Measurements from ENCODE around the gene PRR18.

Gene PRR18

DNA sequence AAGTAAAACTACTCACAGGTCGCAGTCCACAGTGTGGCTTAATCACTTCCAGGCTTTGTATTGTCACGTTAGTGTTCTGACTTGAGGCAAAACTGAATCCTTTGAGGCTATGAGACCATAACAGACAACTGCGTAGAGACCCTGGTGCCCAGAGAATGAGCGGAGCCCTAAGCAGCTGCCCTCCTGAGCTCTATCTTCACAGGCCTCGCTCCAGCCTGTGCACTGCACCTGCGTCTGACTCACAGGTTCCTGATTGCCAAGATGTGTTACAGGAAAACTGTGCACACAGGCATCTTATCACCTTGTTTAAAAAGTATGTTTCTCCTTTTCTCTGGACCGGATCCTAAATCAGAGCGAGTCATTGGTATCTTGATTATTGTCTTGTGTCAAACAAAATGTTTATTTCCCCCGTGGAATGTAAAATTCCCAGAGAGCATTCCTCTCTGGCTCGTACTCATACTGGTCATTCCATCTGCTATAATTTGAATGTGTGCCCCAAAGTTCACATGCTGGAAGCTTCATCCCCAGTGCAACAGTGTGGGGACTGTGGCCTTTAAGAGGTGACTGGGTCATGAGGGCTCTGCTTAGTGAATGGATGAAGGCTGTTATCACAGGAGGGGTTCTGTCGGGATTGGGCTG, 25.7 kb downstream of the PRR18 start:
- intact Hi-C loops (cut with micrococcal nuclease) = no loop called here
- Mint-ChIP-seq H3K9me3 (no peaks in the 10 kb centered on the region), H3K27ac (no peak overlapping the region), H3K27me3 (peaks cover 28% of the 10 kb centered on the region), H3K36me3 (ENCODE audit: low read depth) (no peaks in the 10 kb centered on the region), H3K4me3 (no peak overlapping the region), H3K4me1 (ENCODE audit: low read depth) (no peaks in the 10 kb centered on the region)

DNA sequence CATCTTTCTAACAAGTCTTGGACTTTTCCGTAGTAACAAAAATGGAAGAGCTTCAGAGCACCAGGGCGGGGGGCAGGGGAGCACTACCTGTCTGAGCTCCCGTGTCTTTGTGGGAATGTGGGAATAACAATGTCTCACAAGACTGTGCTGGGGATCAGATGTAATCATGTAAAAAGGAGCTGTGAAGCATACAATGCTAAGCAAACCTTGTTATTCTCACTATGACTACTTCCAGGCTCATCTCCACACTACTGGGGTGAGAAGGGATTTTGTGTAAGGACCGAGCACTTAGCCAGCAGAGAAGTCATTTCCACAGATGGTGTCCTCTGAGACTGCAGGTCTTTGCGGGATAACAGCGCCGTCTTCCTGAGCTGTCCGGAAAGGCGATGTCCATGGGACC, 27.1 kb downstream of the PRR18 start:
- intact Hi-C loops (cut with micrococcal nuclease) = no loop called here
- Mint-ChIP-seq H3K4me1 (ENCODE audit: low read depth) (no peaks in the 10 kb centered on the region), H3K36me3 (ENCODE audit: low read depth) (no peaks in the 10 kb centered on the region), H3K27ac (no peak overlapping the region), H3K9me3 (no peaks in the 10 kb centered on the region), H3K27me3 (peaks cover 26% of the 10 kb centered on the region), H3K4me3 (no peak overlapping the region)

DNA sequence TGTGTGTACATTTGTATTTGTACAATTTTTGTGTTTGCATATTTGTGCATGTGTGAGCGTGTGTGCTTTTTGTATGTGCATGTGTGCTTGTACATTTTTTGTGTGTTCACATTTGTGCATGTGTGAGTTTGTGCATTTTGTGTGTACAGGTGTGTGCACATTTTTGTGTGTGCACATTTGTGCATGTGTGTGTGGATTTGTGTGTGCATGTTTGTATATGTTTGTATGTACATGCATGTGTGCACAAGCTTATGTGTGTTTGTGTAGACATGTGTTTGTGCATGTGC, 28.9 kb downstream of the PRR18 start:
- intact Hi-C loops (cut with micrococcal nuclease) = no loop called here
- peaks cover 20% of the 10 kb centered on the region for H3K27me3 Mint-ChIP-seq
- no peak overlapping the region for H3K27ac Mint-ChIP-seq
- no peaks in the 10 kb centered on the region for H3K9me3 Mint-ChIP-seq
- H3K4me1 Mint-ChIP-seq (ENCODE audit: low read depth) = peaks cover 5% of the 10 kb centered on the region
- no peaks in the 10 kb centered on the region for H3K36me3 Mint-ChIP-seq (ENCODE audit: low read depth)
- H3K4me3 Mint-ChIP-seq = no peak overlapping the region

DNA sequence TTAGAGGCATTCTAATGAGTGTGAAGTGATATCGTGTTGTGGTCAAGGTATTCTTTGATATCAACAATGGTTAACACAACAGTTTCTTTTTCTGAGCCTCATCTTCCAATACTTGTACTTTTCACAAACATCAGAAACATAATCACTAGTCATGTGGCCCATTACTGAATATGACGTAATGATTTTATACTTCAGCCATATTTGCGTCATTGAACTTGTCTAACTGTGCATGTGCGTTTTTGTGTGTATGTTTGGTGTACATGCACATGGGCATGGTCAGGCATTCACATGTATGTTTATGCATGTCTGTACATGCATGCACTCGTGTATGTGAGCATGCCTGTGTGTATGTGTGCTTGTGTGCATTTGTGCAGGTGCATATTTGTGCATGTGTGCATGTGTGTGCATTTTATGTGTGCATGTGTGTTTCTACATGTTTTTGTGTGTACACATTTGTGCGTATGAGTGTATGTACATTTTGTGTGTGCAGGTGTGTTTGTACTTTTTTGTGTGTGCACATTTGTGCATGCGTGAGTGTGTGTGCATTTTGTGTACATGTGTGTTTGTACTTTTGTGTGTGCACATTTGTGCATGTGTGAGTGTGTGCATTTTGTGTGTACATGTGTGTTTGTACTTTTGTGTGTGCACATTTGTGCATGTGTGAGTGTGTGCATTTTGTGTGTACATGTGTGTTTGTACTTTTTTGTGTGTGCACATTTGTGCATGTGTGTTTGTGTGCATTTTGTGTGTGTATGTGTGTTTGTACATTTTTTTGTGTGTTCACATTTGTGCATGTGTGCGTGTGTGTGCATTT, 29.4 kb downstream of the PRR18 start:
- H3K4me3 Mint-ChIP-seq = no peak overlapping the region
- H3K4me1 Mint-ChIP-seq (ENCODE audit: low read depth) = peaks cover 5% of the 10 kb centered on the region
- H3K27ac Mint-ChIP-seq = no peak overlapping the region
- intact Hi-C loops (cut with micrococcal nuclease) = no loop called here
- H3K36me3 Mint-ChIP-seq (ENCODE audit: low read depth) = no peaks in the 10 kb centered on the region
- H3K9me3 Mint-ChIP-seq = no peaks in the 10 kb centered on the region
- H3K27me3 Mint-ChIP-seq = peaks cover 16% of the 10 kb centered on the region

DNA sequence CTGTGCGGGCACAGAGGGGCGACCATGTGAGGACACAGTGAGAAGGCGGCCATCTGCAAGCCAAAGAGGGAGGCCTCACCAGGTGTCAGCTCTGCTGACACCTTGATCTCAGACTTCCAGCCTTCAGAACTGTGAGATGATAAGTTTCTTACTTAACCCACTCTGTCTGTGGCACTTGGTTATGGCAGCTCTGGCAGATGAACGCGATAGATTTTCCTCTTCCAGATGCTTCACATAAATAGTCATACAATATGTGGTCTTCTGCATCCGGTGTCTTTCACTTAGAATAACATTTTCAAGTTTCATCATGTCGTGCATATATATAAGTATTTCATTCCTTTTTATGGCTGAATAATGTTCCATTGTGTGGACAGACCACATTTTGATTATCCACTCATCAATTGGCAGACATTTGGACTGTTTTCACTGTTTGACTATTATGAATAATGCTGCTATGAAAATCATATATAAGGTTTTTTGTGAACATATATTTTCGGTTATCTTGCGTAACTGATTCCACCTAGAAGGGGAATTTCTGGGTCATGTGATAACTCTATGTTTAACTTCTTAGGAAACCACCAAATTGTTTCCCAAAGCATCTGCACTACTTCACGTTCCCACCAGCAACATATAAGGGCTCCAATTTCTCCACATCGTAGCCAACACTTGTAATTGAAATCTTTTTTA, 30.2 kb downstream of the PRR18 start:
- Mint-ChIP-seq H3K4me3 (no peak overlapping the region), H3K27ac (no peak overlapping the region), H3K9me3 (no peaks in the 10 kb centered on the region), H3K4me1 (ENCODE audit: low read depth) (peaks cover 5% of the 10 kb centered on the region), H3K36me3 (ENCODE audit: low read depth) (no peaks in the 10 kb centered on the region), H3K27me3 (peaks cover 13% of the 10 kb centered on the region)
- intact Hi-C loops (cut with micrococcal nuclease) = no loop called here

DNA sequence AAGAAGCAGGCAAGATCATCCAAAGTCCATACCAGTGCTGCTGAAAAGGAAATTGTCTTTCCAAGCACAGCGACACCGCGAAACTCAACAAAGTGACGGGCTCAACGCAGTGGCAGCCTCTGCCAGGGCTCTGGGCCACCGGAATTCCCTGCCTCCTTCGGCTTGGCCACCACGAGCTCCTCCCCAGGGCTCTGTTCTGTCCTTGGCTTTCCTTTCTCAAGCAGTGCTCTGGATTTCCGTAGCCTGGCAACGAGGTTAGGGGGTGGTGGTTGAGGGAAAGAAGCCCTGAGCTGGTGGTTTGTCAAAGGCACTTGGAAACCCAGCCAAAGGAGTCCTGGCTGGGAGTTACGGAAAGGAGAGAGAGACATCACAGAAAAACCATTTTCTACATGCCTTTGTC, 31.2 kb downstream of the PRR18 start:
- Mint-ChIP-seq H3K4me3 (no peak overlapping the region), H3K36me3 (ENCODE audit: low read depth) (no peaks in the 10 kb centered on the region), H3K27ac (no peak overlapping the region), H3K4me1 (ENCODE audit: low read depth) (peaks cover 5% of the 10 kb centered on the region), H3K9me3 (no peaks in the 10 kb centered on the region), H3K27me3 (peaks cover 8% of the 10 kb centered on the region)
- intact Hi-C loops (cut with micrococcal nuclease) = no loop called here

DNA sequence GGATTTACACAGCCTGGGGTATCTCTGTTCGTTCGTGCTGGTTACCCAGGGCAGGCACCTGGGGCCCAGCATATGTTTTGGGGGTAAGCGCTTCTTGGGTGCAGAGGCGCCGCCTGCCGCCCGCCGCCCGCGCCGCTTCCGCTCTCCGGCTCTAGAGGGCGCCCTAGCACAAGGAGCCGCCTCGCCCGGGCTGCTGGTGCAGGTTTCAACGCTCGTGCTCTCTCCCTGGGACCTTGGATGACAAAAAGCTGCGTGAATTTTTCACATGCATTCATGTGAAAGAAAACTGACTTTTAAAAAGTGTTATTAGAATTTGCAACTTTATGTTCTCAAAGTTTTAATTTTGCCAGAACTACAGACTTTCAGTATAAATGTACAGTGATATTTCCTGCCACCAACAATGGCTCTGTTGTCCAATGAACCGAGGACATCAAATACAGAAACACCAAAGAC, 32.5 kb downstream of the PRR18 start:
- H3K4me3 Mint-ChIP-seq = no peak overlapping the region
- H3K27me3 Mint-ChIP-seq = peaks cover 5% of the 10 kb centered on the region
- intact Hi-C loops (cut with micrococcal nuclease) = loop anchor here (1.0 to 2.0 kb wide), 2 partner anchors 119 to 125 kb away; no protein-coding TSS in a partner anchor
- peak overlapping the region; percentile 71 for H3K27ac Mint-ChIP-seq
- peaks cover 5% of the 10 kb centered on the region for H3K4me1 Mint-ChIP-seq (ENCODE audit: low read depth)
- H3K36me3 Mint-ChIP-seq (ENCODE audit: low read depth) = no peaks in the 10 kb centered on the region
- H3K9me3 Mint-ChIP-seq = no peaks in the 10 kb centered on the region

DNA sequence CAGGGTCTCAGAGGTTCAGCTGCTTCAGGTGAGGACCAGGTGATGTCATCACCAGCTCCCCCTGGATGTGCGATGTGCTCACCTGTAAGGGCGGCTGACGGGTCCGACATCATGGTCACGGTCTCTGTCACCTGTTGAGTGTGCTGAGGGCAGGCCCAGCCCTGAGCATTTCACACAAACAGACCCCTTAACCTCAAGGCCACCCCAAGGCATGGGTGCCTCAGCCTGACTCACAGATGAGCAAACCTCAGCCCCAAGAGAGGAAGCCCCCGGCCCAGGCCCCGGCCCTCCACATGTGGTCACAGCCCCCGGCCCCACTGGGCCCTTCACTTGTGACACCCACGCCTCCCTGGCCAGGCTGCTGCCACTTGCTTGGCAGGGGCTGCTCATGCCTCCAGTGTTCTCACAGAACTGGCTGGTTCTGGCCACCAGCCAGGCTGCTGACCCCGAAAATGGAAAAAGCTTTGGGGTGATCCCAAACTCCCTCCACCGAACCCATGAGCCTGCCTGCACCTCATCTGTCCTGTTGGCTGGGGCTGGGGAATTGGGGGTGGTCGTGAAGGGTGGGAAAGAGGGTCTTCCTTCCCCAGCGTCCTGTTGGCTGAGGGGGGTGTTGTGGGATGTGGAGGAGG, 33.3 kb downstream of the PRR18 start:
- H3K36me3 Mint-ChIP-seq (ENCODE audit: low read depth) = no peaks in the 10 kb centered on the region
- no peaks in the 10 kb centered on the region for H3K9me3 Mint-ChIP-seq
- peak overlapping the region; percentile 71 for H3K27ac Mint-ChIP-seq
- H3K4me3 Mint-ChIP-seq = no peak overlapping the region
- peaks cover 5% of the 10 kb centered on the region for H3K4me1 Mint-ChIP-seq (ENCODE audit: low read depth)
- intact Hi-C loops (cut with micrococcal nuclease) = loop anchor here (1.0 to 2.0 kb wide), 2 partner anchors 118 to 125 kb away; no protein-coding TSS in a partner anchor
- peaks cover 2% of the 10 kb centered on the region for H3K27me3 Mint-ChIP-seq

DNA sequence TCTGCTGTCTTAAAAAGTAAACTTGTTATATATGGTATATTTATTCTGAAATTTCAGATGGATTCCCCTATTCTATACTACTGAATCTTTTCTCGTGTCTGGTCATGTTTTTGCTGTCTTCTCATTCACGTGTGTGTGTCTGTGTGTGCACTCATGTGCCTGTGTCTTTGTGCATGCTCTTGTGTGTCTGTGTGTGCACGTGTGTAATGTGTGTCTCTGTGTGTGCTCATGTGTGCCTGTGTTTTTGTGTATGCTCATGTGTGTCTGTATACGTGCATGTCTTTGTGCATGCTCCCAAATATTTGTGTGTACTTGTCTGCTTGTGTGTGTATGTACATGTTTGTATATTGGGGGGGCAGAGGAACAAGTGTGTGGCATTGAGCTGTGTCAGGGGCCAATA, 34.0 kb downstream of the PRR18 start:
- H3K9me3 Mint-ChIP-seq = no peaks in the 10 kb centered on the region
- H3K4me3 Mint-ChIP-seq = no peak overlapping the region
- no peak overlapping the region for H3K27ac Mint-ChIP-seq
- intact Hi-C loops (cut with micrococcal nuclease) = loop anchor here (2.0 kb wide), 1 partner anchor 117 kb away; no protein-coding TSS in a partner anchor
- H3K27me3 Mint-ChIP-seq = peaks cover 4% of the 10 kb centered on the region
- peaks cover 8% of the 10 kb centered on the region for H3K4me1 Mint-ChIP-seq (ENCODE audit: low read depth)
- H3K36me3 Mint-ChIP-seq (ENCODE audit: low read depth) = no peaks in the 10 kb centered on the region

DNA sequence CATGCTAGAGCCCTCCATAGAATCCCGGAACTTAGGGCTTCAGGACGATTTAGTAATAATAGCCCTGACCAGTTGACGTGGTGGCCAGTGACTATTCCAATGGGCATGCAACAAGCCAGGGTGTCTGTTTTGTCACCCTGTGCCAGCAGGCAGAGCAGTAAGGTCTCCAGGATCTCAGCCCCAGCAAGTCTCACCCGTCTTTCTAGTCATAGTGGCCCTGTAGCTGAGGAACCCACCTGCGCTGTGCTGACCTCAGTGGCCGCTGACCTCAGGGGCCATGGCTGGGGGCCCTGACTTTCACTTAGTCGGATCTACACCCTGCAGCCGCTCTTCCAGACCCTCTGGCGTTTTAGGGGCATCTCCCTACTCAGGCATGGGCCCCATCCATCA, 36.8 kb downstream of the PRR18 start:
- no peaks in the 10 kb centered on the region for H3K9me3 Mint-ChIP-seq
- H3K27me3 Mint-ChIP-seq = peaks cover 6% of the 10 kb centered on the region
- H3K4me1 Mint-ChIP-seq (ENCODE audit: low read depth) = peaks cover 17% of the 10 kb centered on the region
- H3K4me3 Mint-ChIP-seq = no peak overlapping the region
- H3K27ac Mint-ChIP-seq = no peak overlapping the region
- no peaks in the 10 kb centered on the region for H3K36me3 Mint-ChIP-seq (ENCODE audit: low read depth)
- intact Hi-C loops (cut with micrococcal nuclease) = no loop called here

DNA sequence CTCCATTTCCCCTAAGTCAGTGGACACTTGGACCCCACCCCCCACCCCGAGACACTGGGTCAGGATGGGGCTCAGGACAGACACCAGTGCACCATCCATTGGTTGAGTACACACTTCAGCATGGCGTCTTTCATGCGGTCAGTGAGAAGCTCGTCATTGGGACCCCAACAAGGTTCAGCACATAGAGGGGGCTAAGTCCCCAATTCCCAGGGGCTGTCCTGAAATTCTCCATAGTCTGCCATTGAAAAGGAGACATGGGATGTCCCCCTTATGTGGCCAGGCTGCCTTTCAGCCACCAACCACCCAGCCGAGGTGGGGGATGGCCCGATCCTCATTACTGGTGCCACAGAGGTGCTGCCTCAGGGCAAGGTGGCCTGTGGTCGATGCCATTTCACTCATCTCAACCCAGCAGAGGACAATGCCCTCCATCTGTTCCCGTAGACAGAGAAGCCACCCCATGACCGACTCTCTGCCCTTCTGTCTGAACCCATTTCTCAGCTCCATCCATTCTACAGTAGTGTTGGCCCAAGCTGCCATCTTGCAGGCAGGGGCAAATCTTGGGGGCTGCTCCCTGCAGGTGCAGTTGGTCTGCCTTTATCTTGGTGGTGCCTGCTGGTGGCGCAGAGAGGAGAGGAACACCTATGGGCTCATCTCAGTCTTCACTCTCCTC, 37.4 kb downstream of the PRR18 start:
- Mint-ChIP-seq H3K36me3 (ENCODE audit: low read depth) (no peaks in the 10 kb centered on the region), H3K27me3 (peaks cover 6% of the 10 kb centered on the region), H3K27ac (no peak overlapping the region), H3K9me3 (no peaks in the 10 kb centered on the region), H3K4me1 (ENCODE audit: low read depth) (peaks cover 17% of the 10 kb centered on the region), H3K4me3 (no peak overlapping the region)
- intact Hi-C loops (cut with micrococcal nuclease) = no loop called here

DNA sequence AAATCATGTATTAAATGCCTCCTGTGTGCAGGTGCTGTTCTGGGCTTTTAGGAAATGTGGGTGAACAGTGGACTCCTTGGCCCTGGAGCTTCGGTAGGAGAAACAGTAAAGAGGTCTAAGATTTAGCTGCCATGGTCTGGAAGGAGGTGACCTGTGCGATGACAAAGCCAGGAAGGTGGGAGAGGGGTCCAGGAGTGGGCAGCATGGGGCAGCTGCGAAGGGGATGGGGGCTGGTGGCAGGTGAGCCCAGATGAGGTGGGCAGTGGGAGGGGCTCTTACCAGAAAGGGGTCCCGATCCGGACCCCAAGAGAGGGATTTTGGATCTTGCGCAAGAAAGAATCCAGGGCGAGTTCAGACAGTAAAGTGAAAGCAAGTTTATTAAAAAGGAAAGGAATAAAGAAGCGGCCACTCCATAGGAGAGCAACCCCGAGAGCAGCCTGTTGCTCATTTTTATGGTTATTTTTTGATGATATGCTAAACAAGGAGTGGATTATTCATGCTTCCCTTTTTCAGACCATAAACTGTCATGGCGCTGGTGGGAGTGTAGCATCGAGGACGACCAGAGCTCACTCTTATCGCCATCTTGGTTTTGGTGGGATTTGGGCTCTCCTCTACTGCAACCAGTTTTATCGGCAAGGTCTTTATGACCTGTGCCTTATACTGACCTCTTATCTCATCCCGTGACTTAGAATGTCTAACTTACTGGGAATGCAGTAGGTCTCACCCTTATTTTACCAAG, 38.7 kb downstream of the PRR18 start:
- H3K9me3 Mint-ChIP-seq = no peaks in the 10 kb centered on the region
- intact Hi-C loops (cut with micrococcal nuclease) = no loop called here
- H3K36me3 Mint-ChIP-seq (ENCODE audit: low read depth) = no peaks in the 10 kb centered on the region
- no peak overlapping the region for H3K4me3 Mint-ChIP-seq
- H3K27ac Mint-ChIP-seq = no peak overlapping the region
- peaks cover 12% of the 10 kb centered on the region for H3K4me1 Mint-ChIP-seq (ENCODE audit: low read depth)
- H3K27me3 Mint-ChIP-seq = peaks cover 6% of the 10 kb centered on the region

DNA sequence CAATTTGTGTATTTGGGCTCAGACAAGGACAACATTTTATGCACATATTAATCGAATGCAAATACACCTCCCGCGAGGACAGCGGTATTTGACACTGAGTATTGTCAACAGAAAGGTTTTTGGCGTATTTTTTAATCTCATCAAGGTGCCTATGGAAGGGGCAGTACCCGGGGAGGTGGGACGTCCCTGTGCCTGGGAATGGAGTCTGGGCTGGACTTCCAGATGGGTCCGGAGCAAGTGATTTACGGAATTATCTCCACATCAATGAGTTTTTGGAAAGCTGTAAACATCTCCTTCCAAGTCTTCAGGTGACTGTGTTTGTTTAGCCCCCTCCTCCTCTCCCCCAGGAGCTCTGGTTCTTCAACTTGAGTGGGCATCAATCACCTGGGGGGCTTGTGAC, 39.8 kb downstream of the PRR18 start:
- H3K36me3 Mint-ChIP-seq (ENCODE audit: low read depth) = no peaks in the 10 kb centered on the region
- no peak overlapping the region for H3K4me3 Mint-ChIP-seq
- H3K27ac Mint-ChIP-seq = no peak overlapping the region
- H3K27me3 Mint-ChIP-seq = peaks cover 6% of the 10 kb centered on the region
- intact Hi-C loops (cut with micrococcal nuclease) = no loop called here
- no peaks in the 10 kb centered on the region for H3K9me3 Mint-ChIP-seq
- H3K4me1 Mint-ChIP-seq (ENCODE audit: low read depth) = peaks cover 12% of the 10 kb centered on the region

All from dendritic cell treated with granulocyte-macrophage colony-stimulating factor and Interleukin-4, amounts not matched to agents 40 ng/mL and 50 ng/mL, for 4 days (primary cell).